Measurements from ENCODE around the gene HAS3. TPM values are rescaled to one million over a fixed set of nuclear protein-coding genes. Genes with fewer than 3 reads are reported as not detected.

HAS3 gene
- total and polyA plus RNA-seq, 2 donors (not counting 3 experiments of a cell fraction or from before 2014, with no cell fraction given) = 1.5 to 1.8 TPM

DNA sequence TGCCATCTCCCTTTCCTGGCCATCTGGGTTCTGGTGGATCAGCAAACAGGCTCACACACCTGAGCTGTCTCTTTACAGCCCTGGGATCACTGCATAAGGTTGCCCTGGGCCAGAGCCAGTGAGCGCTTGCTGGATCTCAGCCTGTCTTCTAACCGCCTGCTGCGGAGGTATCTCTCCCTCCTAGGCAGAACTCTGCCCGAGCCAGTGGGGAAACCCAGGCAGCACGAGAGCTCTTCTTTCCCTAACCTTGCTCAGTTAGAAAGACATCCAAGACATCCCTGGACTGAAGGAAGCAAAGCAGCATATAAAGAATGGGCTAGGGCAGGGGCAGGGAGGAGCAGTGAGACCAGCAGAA lies 6.4 kb downstream of the HAS3 start:
- H2AFZ ChIP-seq (ENCODE audit: low read depth, low read length) = no peak overlapping the region
- H3K4me3 ChIP-seq (replicated peaks in 1 of 3; ENCODE audit: insufficient read depth in 1 of 3, low read depth in 1 of 3, low read length in 3 of 3) = no peak overlapping the region
- H3K27ac ChIP-seq (ENCODE audit: insufficient read depth, low read depth, low read length) = no peak overlapping the region
- no peak overlapping the region for H3K4me2 ChIP-seq (ENCODE audit: insufficient read depth, low read length)
- POLR2A ChIA-PET = no interaction called here
- H3K4me1 ChIP-seq (ENCODE audit: control insufficient read depth, extremely low read depth, insufficient read depth, low read length) = peaks cover 19% of the 10 kb centered on the region
- no peaks in the 10 kb centered on the region for H3K9me1 ChIP-seq (replicated peaks; ENCODE audit: control insufficient read depth, extremely low read depth, insufficient read depth, low read length)
- H3K79me2 ChIP-seq (ENCODE audit: control insufficient read depth, insufficient read depth, low read length) = no peaks in the 10 kb centered on the region
- H3K27me3 ChIP-seq (ENCODE audit: control insufficient read depth in 2 of 2, insufficient read depth in 2 of 2, low read length in 2 of 2) = no peaks in the 10 kb centered on the region
- DNase-seq (ENCODE audit: low read depth, low spot score) = no peak
- H4K20me1 ChIP-seq (replicated peaks; ENCODE audit: control insufficient read depth, extremely low read depth, insufficient read depth, low read length) = no peaks in the 10 kb centered on the region
- intact Hi-C loops (cut with micrococcal nuclease) = loop anchor here (1.0 kb wide), 1 partner anchor 12 kb away; no protein-coding TSS in a partner anchor
- CTCF ChIA-PET = interaction anchor here (1.1 to 4.2 kb wide), 8 partner anchors 10 to 265 kb away, joined by 3 to 45 read pairs (median 14); no protein-coding TSS in a partner anchor
- no peaks in the 10 kb centered on the region for H3K9me3 ChIP-seq (replicated peaks; ENCODE audit: control insufficient read depth, insufficient read depth, low read length)
- no TSS peak for BruUV-seq (replicated peaks)
- dilution Hi-C loops (cut with MboI; ENCODE audit: extremely low pct_ligation_motif_present, low sequenced_read_pairs) = no loop called here
- H3K9ac ChIP-seq (replicated peaks; ENCODE audit: extremely low read depth, insufficient read depth, low read length) = no peak overlapping the region
- TF ChIP-seq, protein P1, sequence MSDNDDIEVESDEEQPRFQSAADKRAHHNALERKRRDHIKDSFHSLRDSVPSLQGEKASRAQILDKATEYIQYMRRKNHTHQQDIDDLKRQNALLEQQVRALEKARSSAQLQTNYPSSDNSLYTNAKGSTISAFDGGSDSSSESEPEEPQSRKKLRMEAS (IDR thresholded peaks at IDR 0.05; ENCODE audit: insufficient read depth, insufficient read length) = no peak
- H3K36me3 ChIP-seq (ENCODE audit: control insufficient read depth in 2 of 2, extremely low read depth in 1 of 2, insufficient read depth in 2 of 2, low read length in 2 of 2) = peaks cover 0 to 5% of the 10 kb centered on the region in 2 experiments
- FAIRE-seq = no peak

DNA sequence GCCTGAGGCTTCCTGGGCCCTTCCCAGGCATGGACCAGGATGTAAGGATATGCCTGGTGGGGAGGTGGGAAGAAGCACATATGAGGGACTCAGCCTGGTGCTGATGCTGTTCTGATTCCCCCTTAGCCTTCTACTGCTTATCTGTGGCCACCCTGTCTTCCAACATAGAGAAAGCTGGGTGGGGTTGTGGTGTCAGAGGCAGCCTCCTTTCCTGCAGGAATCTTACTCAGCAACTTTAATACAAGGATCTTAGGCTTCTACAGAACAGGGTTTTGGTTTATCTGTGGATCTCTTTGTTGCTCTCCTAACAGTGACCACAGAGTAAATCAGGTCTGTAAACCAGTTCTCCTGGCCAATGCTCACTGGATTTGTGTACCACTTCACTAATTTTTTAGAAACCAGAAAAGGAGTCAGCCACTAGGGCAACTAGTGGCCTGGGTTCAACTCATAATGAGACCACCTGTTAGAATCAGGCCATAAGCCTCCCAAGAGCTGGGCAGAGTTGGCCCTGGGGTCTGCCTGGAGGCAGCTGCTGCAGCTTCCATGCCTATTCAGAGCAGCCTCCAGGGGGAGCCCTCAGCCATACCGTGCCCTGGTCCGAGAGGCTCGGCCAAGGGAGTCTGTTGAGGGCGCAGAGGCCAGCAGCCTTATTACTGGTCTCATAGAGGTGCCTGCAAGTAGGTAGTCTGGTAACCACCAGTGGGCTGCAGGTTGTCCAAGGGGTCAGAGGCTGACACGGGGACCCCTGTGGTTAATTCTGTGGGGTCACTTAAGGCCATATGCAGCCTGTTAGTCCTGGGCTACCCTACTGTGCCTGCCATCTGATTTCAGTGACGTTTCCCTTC lies 7.1 kb downstream of the HAS3 start:
- ChIA-PET POLR2A (no interaction called here), CTCF (interaction anchor here (0.5 to 4.2 kb wide), 37 partner anchors 9 to 584 kb away, joined by 3 to 45 read pairs (median 4); partner anchors contain the start of genes CHTF8 and UTP4)
- H4K20me1 ChIP-seq (replicated peaks; ENCODE audit: control insufficient read depth, extremely low read depth, insufficient read depth, low read length) = peaks cover under 1% of the 10 kb centered on the region
- BruUV-seq (replicated peaks) = no TSS peak
- peak; percentile 91 for FAIRE-seq
- peak; percentile 52 for DNase-seq (ENCODE audit: low read depth, low spot score)
- no peak overlapping the region for H2AFZ ChIP-seq (ENCODE audit: low read depth, low read length)
- no peak overlapping the region for H3K4me3 ChIP-seq (replicated peaks in 1 of 3; ENCODE audit: insufficient read depth in 1 of 3, low read depth in 1 of 3, low read length in 3 of 3)
- dilution Hi-C loops (cut with MboI; ENCODE audit: extremely low pct_ligation_motif_present, low sequenced_read_pairs) = no loop called here
- peaks cover 18% of the 10 kb centered on the region for H3K4me1 ChIP-seq (ENCODE audit: control insufficient read depth, extremely low read depth, insufficient read depth, low read length)
- no peaks in the 10 kb centered on the region for H3K9me3 ChIP-seq (replicated peaks; ENCODE audit: control insufficient read depth, insufficient read depth, low read length)
- H3K4me2 ChIP-seq (ENCODE audit: insufficient read depth, low read length) = no peak overlapping the region
- intact Hi-C loops (cut with micrococcal nuclease) = loop anchor here (1.0 kb wide), 1 partner anchor 12 kb away; no protein-coding TSS in a partner anchor
- H3K27me3 ChIP-seq (ENCODE audit: control insufficient read depth in 2 of 2, insufficient read depth in 2 of 2, low read length in 2 of 2) = no peaks in the 10 kb centered on the region
- peaks cover 0 to 5% of the 10 kb centered on the region in 2 experiments for H3K36me3 ChIP-seq (ENCODE audit: control insufficient read depth in 2 of 2, extremely low read depth in 1 of 2, insufficient read depth in 2 of 2, low read length in 2 of 2)
- H3K9ac ChIP-seq (replicated peaks; ENCODE audit: extremely low read depth, insufficient read depth, low read length) = no peak overlapping the region
- TF ChIP-seq, protein P2, sequence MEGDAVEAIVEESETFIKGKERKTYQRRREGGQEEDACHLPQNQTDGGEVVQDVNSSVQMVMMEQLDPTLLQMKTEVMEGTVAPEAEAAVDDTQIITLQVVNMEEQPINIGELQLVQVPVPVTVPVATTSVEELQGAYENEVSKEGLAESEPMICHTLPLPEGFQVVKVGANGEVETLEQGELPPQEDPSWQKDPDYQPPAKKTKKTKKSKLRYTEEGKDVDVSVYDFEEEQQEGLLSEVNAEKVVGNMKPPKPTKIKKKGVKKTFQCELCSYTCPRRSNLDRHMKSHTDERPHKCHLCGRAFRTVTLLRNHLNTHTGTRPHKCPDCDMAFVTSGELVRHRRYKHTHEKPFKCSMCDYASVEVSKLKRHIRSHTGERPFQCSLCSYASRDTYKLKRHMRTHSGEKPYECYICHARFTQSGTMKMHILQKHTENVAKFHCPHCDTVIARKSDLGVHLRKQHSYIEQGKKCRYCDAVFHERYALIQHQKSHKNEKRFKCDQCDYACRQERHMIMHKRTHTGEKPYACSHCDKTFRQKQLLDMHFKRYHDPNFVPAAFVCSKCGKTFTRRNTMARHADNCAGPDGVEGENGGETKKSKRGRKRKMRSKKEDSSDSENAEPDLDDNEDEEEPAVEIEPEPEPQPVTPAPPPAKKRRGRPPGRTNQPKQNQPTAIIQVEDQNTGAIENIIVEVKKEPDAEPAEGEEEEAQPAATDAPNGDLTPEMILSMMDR (IDR thresholded peaks at IDR 0.05; ENCODE audit: extremely low read depth in 1 of 2, insufficient read depth in 1 of 2, low read depth in 1 of 2, low read length in 2 of 2) = peak; percentile 90
- TF ChIP-seq POLR2AphosphoS5 (IDR thresholded peaks at IDR 0.05; ENCODE audit: insufficient read depth, low read depth, low read length) = no peak
- no peak overlapping the region for H3K27ac ChIP-seq (ENCODE audit: insufficient read depth, low read depth, low read length)
- no peaks in the 10 kb centered on the region for H3K79me2 ChIP-seq (ENCODE audit: control insufficient read depth, insufficient read depth, low read length)
- H3K9me1 ChIP-seq (replicated peaks; ENCODE audit: control insufficient read depth, extremely low read depth, insufficient read depth, low read length) = no peaks in the 10 kb centered on the region
